Measurements from ENCODE around the gene AZU1. TPM values are rescaled to one million over a fixed set of nuclear protein-coding genes. Genes with fewer than 3 reads are reported as not detected.
"Not testable (repeated sequence)": the region's sequence is repeated elsewhere in the genome, so short reads cannot be mapped to it uniquely, and the experiment has no call there.

AZU1 gene
- total and polyA plus RNA-seq, 2 experiments from 2014 or later, result not detected

- Histone ChIP-seq H3K36me3 (ENCODE audit: low read depth) (no peaks in the 10 kb centered on the region), H3K9me3 (ENCODE audit: low read depth) (no peaks in the 10 kb centered on the region), H3K79me2 (ENCODE audit: insufficient read depth) (no peaks in the 10 kb centered on the region), H3F3A (ENCODE audit: insufficient read depth) (no peaks in the 10 kb centered on the region), H3K9ac (no peak overlapping the region), H3K4me1 (ENCODE audit: insufficient read depth) (no peaks in the 10 kb centered on the region), H3K27me3 (replicated peaks; ENCODE audit: insufficient read depth) (peaks cover 49% of the 10 kb centered on the region), H3K27ac (no peak overlapping the region), H3K4me2 (ENCODE audit: unreplicated experiment) (no peak overlapping the region), H4K20me1 (ENCODE audit: insufficient read depth) (no peaks in the 10 kb centered on the region), H3K9me2 (ENCODE audit: insufficient read depth) (no peaks in the 10 kb centered on the region), H3K4me3 (no peak overlapping the region), H2AFZ (no peak overlapping the region)
- DNase-seq, result no peak
- no peak for TF ChIP-seq EZH2phosphoT487 (IDR thresholded peaks at IDR 0.05; ENCODE audit: insufficient read depth, low read depth)
- TF ChIP-seq EZH2 (IDR thresholded peaks at IDR 0.05; ENCODE audit: insufficient read depth, poor library complexity, severe bottlenecking), result no peak
- in situ Hi-C loops (cut with MboI), result no loop called here
- 6 to 9% methylated on average over 16 to 70 of the region's 70 CpGs for WGBS, 2 experiments (ENCODE audit: low coverage in 1 of 2, low lambda C conversion rate in 2 of 2, missing lambda C conversion rate in 2 of 2)
Measured at GRCh38 chr19:843836-844545, 16.4 kb downstream of the AZU1 start.

GRCh38 chr19:844546-844971 lies 16.9 kb downstream of the AZU1 start:
- Histone ChIP-seq H3K27me3 (replicated peaks; ENCODE audit: insufficient read depth) (peaks cover 49% of the 10 kb centered on the region), H3F3A (ENCODE audit: insufficient read depth) (no peaks in the 10 kb centered on the region), H2AFZ (no peak overlapping the region), H3K4me1 (ENCODE audit: insufficient read depth) (no peaks in the 10 kb centered on the region), H3K9me2 (ENCODE audit: insufficient read depth) (no peaks in the 10 kb centered on the region), H3K79me2 (ENCODE audit: insufficient read depth) (no peaks in the 10 kb centered on the region), H3K4me2 (ENCODE audit: unreplicated experiment) (no peak overlapping the region), H3K4me3 (no peak overlapping the region), H3K9ac (no peak overlapping the region), H3K27ac (no peak overlapping the region), H3K9me3 (ENCODE audit: low read depth) (no peaks in the 10 kb centered on the region), H4K20me1 (ENCODE audit: insufficient read depth) (no peaks in the 10 kb centered on the region), H3K36me3 (ENCODE audit: low read depth) (no peaks in the 10 kb centered on the region)
- 14 to 21% methylated on average over 7 to 11 of the region's 11 CpGs for WGBS, 2 experiments (ENCODE audit: low coverage in 1 of 2, low lambda C conversion rate in 2 of 2, missing lambda C conversion rate in 2 of 2)
- DNase-seq, result no peak
- in situ Hi-C loops (cut with MboI), result no loop called here
- TF ChIP-seq EZH2phosphoT487 (IDR thresholded peaks at IDR 0.05; ENCODE audit: insufficient read depth, low read depth), result no peak
- TF ChIP-seq EZH2 (IDR thresholded peaks at IDR 0.05; ENCODE audit: insufficient read depth, poor library complexity, severe bottlenecking), result peak; percentile 46

- no peak for DNase-seq
- WGBS, 2 experiments (ENCODE audit: low coverage in 1 of 2, low lambda C conversion rate in 2 of 2, missing lambda C conversion rate in 2 of 2), result 67 to 69% methylated on average over 21 to 37 of the region's 37 CpGs
- H3K4me1 ChIP-seq (ENCODE audit: insufficient read depth), result 0 out of 2 replicates have a peak, but pooled peaks cover 4% of the 10 kb centered on the region
- no peak overlapping the region for H3K4me2 ChIP-seq (ENCODE audit: unreplicated experiment)
- H3K36me3 ChIP-seq (ENCODE audit: low read depth), result no peaks in the 10 kb centered on the region
- no peak overlapping the region for H2AFZ ChIP-seq
- no peaks in the 10 kb centered on the region for H3K9me3 ChIP-seq (ENCODE audit: low read depth)
- H3K27ac ChIP-seq, result no peak overlapping the region
- H3K79me2 ChIP-seq (ENCODE audit: insufficient read depth), result no peaks in the 10 kb centered on the region
- no peaks in the 10 kb centered on the region for H3K9me2 ChIP-seq (ENCODE audit: insufficient read depth)
- 0 out of 2 replicates have a peak, but pooled peaks cover 3% of the 10 kb centered on the region for H3F3A ChIP-seq (ENCODE audit: insufficient read depth)
- peaks cover 49% of the 10 kb centered on the region for H3K27me3 ChIP-seq (replicated peaks; ENCODE audit: insufficient read depth)
- H4K20me1 ChIP-seq (ENCODE audit: insufficient read depth), result no peaks in the 10 kb centered on the region
- in situ Hi-C loops (cut with MboI), result no loop called here
- no peak overlapping the region for H3K9ac ChIP-seq
- TF ChIP-seq EZH2 (IDR thresholded peaks at IDR 0.05; ENCODE audit: insufficient read depth, poor library complexity, severe bottlenecking) (no peak), EZH2phosphoT487 (IDR thresholded peaks at IDR 0.05; ENCODE audit: insufficient read depth, low read depth) (no peak)
- no peak overlapping the region for H3K4me3 ChIP-seq
Measured at GRCh38 chr19:845707-846521, 18.3 kb downstream of the AZU1 start.

- H3K27me3 ChIP-seq (replicated peaks; ENCODE audit: insufficient read depth), result peaks cover 38% of the 10 kb centered on the region
- WGBS, 2 experiments (ENCODE audit: low coverage in 1 of 2, low lambda C conversion rate in 2 of 2, missing lambda C conversion rate in 2 of 2), result 15 to 29% methylated on average over 7 to 12 of the region's 12 CpGs
Measured at GRCh38 chr19:848386-848921, 20.8 kb downstream of the AZU1 start.

GRCh38 chr19:849195-849594 lies 21.6 kb downstream of the AZU1 start:
- H4K20me1 ChIP-seq (ENCODE audit: insufficient read depth); H3K4me2 ChIP-seq (ENCODE audit: unreplicated experiment); H3K4me1 ChIP-seq (ENCODE audit: insufficient read depth); DNase-seq; H3K9ac ChIP-seq; in situ Hi-C loops (cut with MboI); H3K4me3 ChIP-seq; H3K9me2 ChIP-seq (ENCODE audit: insufficient read depth); H3K27ac ChIP-seq; H3K36me3 ChIP-seq (ENCODE audit: low read depth); H3K9me3 ChIP-seq (ENCODE audit: low read depth); H3K79me2 ChIP-seq (ENCODE audit: insufficient read depth); H3F3A ChIP-seq (ENCODE audit: insufficient read depth); H2AFZ ChIP-seq: not testable (repeated sequence)
- 61 to 62% methylated on average over 8 of the region's 8 CpGs for WGBS, 2 experiments (ENCODE audit: low coverage in 1 of 2, low lambda C conversion rate in 2 of 2, missing lambda C conversion rate in 2 of 2)
- H3K27me3 ChIP-seq (replicated peaks; ENCODE audit: insufficient read depth), result peaks cover 34% of the 10 kb centered on the region

More at GRCh38 chr19:848386-848921, 20.8 kb downstream of the AZU1 start:
- Histone ChIP-seq H3K4me1 (ENCODE audit: insufficient read depth) (0 out of 2 replicates have a peak, but pooled peaks cover 4% of the 10 kb centered on the region), H4K20me1 (ENCODE audit: insufficient read depth) (no peaks in the 10 kb centered on the region), H3K79me2 (ENCODE audit: insufficient read depth) (no peaks in the 10 kb centered on the region), H3F3A (ENCODE audit: insufficient read depth) (0 out of 2 replicates have a peak, but pooled peaks cover 3% of the 10 kb centered on the region), H3K4me2 (ENCODE audit: unreplicated experiment) (no peak overlapping the region), H3K9me3 (ENCODE audit: low read depth) (no peaks in the 10 kb centered on the region), H3K9ac (no peak overlapping the region), H3K4me3 (no peak overlapping the region), H3K27ac (no peak overlapping the region), H3K36me3 (ENCODE audit: low read depth) (no peaks in the 10 kb centered on the region), H3K9me2 (ENCODE audit: insufficient read depth) (no peaks in the 10 kb centered on the region), H2AFZ (no peak overlapping the region)
- no peak for TF ChIP-seq EZH2phosphoT487 (IDR thresholded peaks at IDR 0.05; ENCODE audit: insufficient read depth, low read depth)
- no peak for TF ChIP-seq EZH2 (IDR thresholded peaks at IDR 0.05; ENCODE audit: insufficient read depth, poor library complexity, severe bottlenecking)
- DNase-seq, result peak; percentile 40
- in situ Hi-C loops (cut with MboI), result no loop called here
